Tibial artery (tissue), 4 donors: ENCODE measurements around the gene PRR23E.

Source experiments
- DNase-seq, 2 donors: peaks; one replicate each; pipeline ENCODE4 v3.0.0-alpha.2; 2019
- H3K27ac ChIP-seq, 2 donors: fragments of 200-600 bp; sonication (generic) in 1 of 2; 1 replicate in 1 of 2; 2 replicates in 1 of 2; pipeline ENCODE4 v1.5.1; 2018 to 2019; ENCODE audit warnings: mild to moderate bottlenecking in 1 of 2
- H3K27me3 ChIP-seq, 2 donors: fragments of 200-600 bp; sonication (generic) in 1 of 2; one replicate each; pipeline versions ENCODE4 v1.5.1 to v1.6.0; 2016 to 2019
- H3K36me3 ChIP-seq, 3 donors: fragments of 200-600 bp; sonication (generic) in 2 of 3; one replicate each; pipeline ENCODE4 v1.5.1; 2016 to 2019; ENCODE audit warnings: mild to moderate bottlenecking in 2 of 3
- H3K4me1 ChIP-seq, 4 donors: fragments of 200-600 bp; sonication (generic) in 2 of 4; 1 replicate in 3 of 4; 2 replicates in 1 of 4; pipeline ENCODE4 v1.5.1; 2016 to 2019
- H3K4me3 ChIP-seq, 2 donors: fragments of 200-600 bp; sonication (generic) in 1 of 2; 1 replicate in 1 of 2; 2 replicates in 1 of 2; pipeline ENCODE4 v1.5.1; 2018 to 2019; ENCODE audit warnings: mild to moderate bottlenecking in 2 of 2
- H3K9me3 ChIP-seq, 3 donors: fragments of 200-600 bp; sonication (generic) in 1 of 3; one replicate each; pipeline ENCODE4 v1.5.1; 2016 to 2019
- intact Hi-C: fragments of 100-400 bp; cut with DNase I; formaldehyde crosslinking; loops from one replicate; pipeline ENCODE4 v1.15.0; 2023; ENCODE audit warnings: low total_unique reads
- TF ChIP-seq, protein P1 (sequence below), 2 experiments: fragments of 200-600 bp in 1 of 2; fragments of 450-650 bp in 1 of 2; IDR thresholded peaks; one replicate each; pipeline ENCODE4 v1.5.1; 2017 to 2019; ENCODE audit warnings: antibody characterized with exemption in 2 of 2, mild to moderate bottlenecking in 1 of 2, moderate library complexity in 1 of 2

PRR23E gene

DNA sequence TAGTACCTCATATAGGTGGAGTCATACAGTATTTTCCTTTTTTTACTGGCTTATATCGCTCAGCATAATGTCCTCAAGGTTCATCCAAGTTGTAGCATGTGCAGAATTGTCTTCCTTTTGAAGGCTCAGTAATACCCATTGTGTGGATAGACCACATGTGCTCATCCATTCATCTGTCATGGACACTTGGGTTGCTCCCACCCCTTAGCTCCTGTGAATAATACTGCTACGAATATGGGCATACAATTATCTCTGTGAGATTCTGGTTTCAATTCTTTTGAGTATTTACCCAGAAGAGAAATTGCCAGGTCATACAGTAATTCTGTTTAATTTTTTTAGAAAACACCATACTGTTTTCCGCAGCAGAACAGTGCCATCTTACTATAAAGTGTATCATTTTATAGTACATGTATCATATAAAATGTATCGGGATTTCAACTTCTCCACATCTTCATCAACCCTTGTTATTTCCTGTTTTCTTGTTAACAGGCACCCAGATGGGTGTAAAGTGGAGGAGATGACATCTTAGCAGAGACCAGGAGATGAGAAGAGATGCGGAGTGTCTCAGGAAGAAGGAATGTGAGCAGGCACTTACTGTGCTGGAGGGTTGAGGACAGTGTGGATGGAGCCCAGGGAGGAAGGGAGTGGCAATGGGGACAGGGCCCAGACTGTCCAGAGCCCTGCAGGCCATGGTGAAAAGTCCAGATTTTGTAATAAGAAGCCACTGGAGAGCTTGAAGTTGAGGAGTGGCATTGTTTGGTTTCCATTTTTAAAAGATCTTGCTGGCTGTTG lies 27.0 kb upstream of the PRR23E start:
- no peaks in the 10 kb centered on the region for H3K36me3 ChIP-seq
- H3K27ac ChIP-seq, result no peak overlapping the region
- peaks cover 0 to 22% of the 10 kb centered on the region in 2 donors for H3K27me3 ChIP-seq
- DNase-seq, result peak in 1 of 2 donors; percentile 19
- no peaks in the 10 kb centered on the region for H3K4me1 ChIP-seq
- TF ChIP-seq, protein P1, sequence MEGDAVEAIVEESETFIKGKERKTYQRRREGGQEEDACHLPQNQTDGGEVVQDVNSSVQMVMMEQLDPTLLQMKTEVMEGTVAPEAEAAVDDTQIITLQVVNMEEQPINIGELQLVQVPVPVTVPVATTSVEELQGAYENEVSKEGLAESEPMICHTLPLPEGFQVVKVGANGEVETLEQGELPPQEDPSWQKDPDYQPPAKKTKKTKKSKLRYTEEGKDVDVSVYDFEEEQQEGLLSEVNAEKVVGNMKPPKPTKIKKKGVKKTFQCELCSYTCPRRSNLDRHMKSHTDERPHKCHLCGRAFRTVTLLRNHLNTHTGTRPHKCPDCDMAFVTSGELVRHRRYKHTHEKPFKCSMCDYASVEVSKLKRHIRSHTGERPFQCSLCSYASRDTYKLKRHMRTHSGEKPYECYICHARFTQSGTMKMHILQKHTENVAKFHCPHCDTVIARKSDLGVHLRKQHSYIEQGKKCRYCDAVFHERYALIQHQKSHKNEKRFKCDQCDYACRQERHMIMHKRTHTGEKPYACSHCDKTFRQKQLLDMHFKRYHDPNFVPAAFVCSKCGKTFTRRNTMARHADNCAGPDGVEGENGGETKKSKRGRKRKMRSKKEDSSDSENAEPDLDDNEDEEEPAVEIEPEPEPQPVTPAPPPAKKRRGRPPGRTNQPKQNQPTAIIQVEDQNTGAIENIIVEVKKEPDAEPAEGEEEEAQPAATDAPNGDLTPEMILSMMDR (IDR thresholded peaks at IDR 0.05), result no peak
- intact Hi-C loops, result no loop called here
- H3K9me3 ChIP-seq, result no peaks in the 10 kb centered on the region
- no peak overlapping the region for H3K4me3 ChIP-seq

DNA sequence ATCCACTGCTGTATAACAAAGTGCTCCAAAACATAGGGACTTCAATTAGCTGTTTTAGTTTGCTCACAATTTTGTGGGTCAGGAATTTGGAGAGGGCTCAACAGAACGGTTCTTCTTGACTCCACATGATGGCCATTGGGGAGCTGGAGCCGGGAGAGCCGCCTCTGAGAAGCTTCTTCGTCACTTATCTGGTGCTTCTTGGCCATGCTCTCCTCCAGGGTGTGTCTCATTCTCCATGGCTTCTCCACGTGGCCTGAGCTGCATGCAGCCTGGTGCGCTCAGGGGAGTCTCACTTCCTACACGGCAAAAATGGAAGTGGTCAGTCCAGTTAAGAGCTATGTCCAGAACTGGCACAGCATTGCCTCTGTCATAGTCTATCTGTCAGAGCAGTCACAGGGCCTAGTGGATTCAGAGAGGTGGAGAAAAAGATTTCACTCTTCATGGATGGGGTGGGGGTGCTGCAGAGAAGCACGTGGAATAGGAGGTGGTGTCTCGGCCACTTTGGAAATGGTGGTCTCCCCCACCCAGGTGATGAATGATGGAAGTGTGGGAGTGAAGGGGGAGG lies 26.3 kb upstream of the PRR23E start:
- TF ChIP-seq, protein P1 (IDR thresholded peaks at IDR 0.05), result no peak

DNA sequence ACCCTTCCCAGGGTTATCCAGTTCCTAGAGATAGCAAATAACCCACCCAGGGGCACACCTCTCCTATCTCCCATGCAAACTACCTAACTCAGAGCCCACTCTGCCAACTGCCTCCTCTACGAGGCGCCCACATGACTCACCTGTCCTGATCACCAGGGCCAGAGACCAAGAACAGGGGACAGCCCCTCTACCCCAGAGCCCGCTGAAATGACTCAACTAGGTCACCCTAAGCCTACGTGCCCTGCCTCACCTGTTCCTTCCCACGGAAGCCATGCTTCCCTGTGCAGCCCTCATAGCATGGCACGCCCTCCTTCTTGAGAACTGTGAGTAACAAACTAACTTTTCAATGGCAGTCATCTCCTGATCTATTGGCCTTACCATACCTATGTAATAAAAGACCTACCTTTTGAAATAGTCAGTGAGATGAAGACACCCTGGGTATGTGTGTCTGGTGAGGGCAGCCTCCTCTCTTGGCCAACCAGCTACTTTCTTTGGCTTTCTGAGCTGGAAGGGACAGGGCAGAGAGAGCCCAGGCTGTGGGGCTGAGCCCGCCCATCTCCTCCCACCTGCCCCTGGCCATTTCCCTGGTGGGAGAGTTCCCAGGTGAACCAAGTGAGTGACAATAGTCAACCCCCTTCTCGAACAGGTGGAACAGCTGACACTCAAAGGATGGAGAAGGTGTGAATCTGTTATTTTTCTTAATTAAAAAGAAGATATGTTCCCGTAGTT lies 25.5 kb upstream of the PRR23E start:
- Histone ChIP-seq H3K27ac (no peak overlapping the region), H3K4me1 (no peaks in the 10 kb centered on the region), H3K36me3 (no peaks in the 10 kb centered on the region), H3K4me3 (no peak overlapping the region), H3K27me3 (peaks cover 0 to 30% of the 10 kb centered on the region in 2 donors), H3K9me3 (no peaks in the 10 kb centered on the region)
- TF ChIP-seq, protein P1 (IDR thresholded peaks at IDR 0.05), result no peak
- DNase-seq, result no peak
- intact Hi-C loops, result no loop called here

More for the DNA sequence above, 26.3 kb upstream of the PRR23E start:
- Histone ChIP-seq H3K9me3 (no peaks in the 10 kb centered on the region), H3K4me1 (no peaks in the 10 kb centered on the region), H3K27me3 (peaks cover 0 to 24% of the 10 kb centered on the region in 2 donors), H3K27ac (no peak overlapping the region), H3K36me3 (no peaks in the 10 kb centered on the region), H3K4me3 (no peak overlapping the region)
- peak in 1 of 2 donors; percentile 42 for DNase-seq
- intact Hi-C loops, result no loop called here

DNA sequence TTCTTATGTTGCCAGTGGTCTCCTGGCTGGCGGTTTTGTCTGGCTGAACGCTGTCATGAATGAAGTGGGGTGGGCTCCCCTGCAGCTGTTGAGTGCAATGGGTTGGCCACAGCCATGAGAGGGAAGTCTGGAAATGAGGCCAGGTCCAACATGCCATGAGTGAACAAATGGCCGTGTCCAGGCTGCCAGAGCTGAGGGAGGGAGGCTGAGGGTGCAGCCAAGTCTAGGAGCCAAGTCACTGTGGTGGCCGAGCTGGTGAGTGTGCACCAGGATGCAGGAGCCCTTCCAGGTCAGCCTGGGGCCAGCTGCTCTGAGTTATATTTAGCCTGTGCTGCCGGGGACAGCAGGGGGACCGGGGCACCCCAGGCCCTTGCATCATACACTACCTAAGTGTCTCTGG lies 24.7 kb upstream of the PRR23E start:
- H3K27me3 ChIP-seq, result peaks cover 0 to 34% of the 10 kb centered on the region in 2 donors
- TF ChIP-seq, protein P1 (IDR thresholded peaks at IDR 0.05), result no peak
- peaks cover 0 to 5% (median 3%) of the 10 kb centered on the region in 4 donors for H3K4me1 ChIP-seq
- no peaks in the 10 kb centered on the region for H3K9me3 ChIP-seq
- no peaks in the 10 kb centered on the region for H3K36me3 ChIP-seq
- peak in 1 of 2 donors; percentile 59 for DNase-seq
- intact Hi-C loops, result no loop called here
- no peak overlapping the region for H3K27ac ChIP-seq
- H3K4me3 ChIP-seq, result no peak overlapping the region

DNA sequence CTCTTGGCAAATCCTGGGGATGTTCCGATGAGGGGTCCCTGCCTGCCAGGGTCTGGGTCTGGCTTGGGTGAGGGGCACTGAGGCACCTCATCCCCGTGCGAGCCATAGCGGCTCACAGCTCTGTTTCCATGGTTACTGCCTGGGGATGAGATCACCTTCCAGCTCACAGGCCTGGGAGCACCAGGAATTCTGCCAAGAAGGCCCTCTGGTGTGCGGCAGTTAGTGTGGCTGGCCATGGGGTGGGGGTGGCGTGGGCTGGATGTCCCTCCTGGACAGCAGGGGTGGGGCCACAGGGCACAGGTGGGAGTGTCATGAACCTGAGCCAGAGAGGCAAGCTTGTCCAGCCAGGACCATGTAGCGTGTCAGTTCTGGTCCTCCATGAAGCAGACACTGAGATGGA lies 22.1 kb upstream of the PRR23E start:
- Histone ChIP-seq H3K9me3 (no peaks in the 10 kb centered on the region), H3K36me3 (no peaks in the 10 kb centered on the region), H3K4me1 (peaks cover 0 to 5% (median 3%) of the 10 kb centered on the region in 4 donors), H3K27ac (no peak overlapping the region), H3K4me3 (no peak overlapping the region), H3K27me3 (peaks cover 0 to 40% of the 10 kb centered on the region in 2 donors)
- peak in 1 of 2 donors; percentile 50 for DNase-seq
- intact Hi-C loops, result no loop called here
- TF ChIP-seq, protein P1 (IDR thresholded peaks at IDR 0.05), result no peak
